Subcutaneous adipose tissue (tissue), 4 donors: ENCODE results near the gene FAM227B. TPM values are rescaled to one million over a fixed set of nuclear protein-coding genes. Genes with fewer than 3 reads are reported as not detected.

Experiments used
- total RNA-seq, 4 donors: library from RNA; depleted of rRNA; stranded (reverse); fragments of >200 nt; gene quantifications; one replicate each; pipeline ENCODE4 v1.1.0, GENCODE V29; 2016
- TF ChIP-seq, protein P1 (sequence below): fragments of 450-650 bp; IDR thresholded peaks from one replicate; pipeline ENCODE4 v1.5.1; 2016; ENCODE audit warnings: low read depth, mild to moderate bottlenecking, control low read depth, antibody characterized with exemption, moderate library complexity

The FAM227B gene
- total RNA-seq, 4 donors from 2014 or later, result 1.1 to 3.2 (median 1.7) TPM; not detected in 1

DNA sequence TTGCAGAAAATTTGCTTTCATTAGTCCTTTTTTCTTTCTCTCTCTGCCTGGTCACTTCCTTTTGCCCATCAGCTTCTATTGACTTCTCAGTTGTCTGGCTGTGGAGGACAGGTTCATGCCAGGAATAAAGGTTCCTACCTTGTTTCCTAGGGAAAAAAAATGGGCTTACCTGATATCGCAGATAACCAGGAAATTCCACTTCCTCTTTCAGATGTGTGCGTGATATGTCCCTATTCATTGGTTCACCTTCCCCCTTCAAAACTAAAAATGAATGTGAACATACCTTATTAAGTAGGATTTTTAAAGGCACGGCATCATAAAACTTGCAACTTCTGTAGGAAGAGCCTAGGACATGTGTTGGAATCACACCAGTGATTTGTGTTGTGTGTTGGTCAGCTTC is 317.6 kb downstream of the FAM227B start:
- TF ChIP-seq, protein P1, sequence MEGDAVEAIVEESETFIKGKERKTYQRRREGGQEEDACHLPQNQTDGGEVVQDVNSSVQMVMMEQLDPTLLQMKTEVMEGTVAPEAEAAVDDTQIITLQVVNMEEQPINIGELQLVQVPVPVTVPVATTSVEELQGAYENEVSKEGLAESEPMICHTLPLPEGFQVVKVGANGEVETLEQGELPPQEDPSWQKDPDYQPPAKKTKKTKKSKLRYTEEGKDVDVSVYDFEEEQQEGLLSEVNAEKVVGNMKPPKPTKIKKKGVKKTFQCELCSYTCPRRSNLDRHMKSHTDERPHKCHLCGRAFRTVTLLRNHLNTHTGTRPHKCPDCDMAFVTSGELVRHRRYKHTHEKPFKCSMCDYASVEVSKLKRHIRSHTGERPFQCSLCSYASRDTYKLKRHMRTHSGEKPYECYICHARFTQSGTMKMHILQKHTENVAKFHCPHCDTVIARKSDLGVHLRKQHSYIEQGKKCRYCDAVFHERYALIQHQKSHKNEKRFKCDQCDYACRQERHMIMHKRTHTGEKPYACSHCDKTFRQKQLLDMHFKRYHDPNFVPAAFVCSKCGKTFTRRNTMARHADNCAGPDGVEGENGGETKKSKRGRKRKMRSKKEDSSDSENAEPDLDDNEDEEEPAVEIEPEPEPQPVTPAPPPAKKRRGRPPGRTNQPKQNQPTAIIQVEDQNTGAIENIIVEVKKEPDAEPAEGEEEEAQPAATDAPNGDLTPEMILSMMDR, result no peak

DNA sequence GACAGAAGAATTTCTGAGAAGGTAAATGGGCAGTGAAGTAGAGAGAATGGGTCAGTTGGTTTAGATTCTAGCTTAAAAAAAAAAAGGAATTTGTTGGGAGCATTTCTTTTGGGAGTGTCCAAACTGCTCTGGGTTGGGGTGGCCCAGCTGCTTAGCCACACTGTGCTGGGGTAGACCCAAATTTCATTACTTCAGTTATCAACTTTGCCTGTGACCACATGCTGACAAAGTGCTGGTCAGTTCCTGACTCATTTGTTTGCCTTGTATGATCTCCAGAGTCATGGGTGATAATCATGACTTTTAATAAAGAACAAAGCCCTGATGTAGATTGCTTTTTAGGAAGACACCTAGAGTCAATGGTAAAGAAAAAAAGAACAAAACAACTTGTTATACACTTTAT is 319.1 kb downstream of the FAM227B start:
- TF ChIP-seq, protein P1, result no peak

DNA sequence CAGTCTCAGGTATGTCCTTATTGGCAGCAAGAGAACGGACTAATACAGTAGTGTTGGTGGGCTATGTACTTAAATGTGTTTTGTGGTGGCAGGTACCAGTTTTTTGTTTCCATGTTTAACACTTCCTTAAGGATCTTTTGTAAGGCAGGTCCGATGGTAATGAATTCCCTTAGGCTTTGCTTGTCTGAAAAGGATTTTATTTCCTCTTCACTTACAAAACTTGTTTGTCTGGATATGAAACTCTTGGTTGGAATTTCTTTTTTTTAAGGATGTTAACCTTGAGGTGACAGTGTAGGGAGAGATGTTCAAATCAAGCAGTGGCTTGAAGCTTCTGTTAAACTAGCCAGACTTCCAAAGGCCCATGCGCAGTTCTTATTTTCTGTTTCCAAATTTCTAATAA is 319.8 kb downstream of the FAM227B start:
- TF ChIP-seq, protein P1, result no peak

- TF ChIP-seq, protein P1, result no peak
Observed at GRCh38 chr15:49297584-49297983, 323.0 kb downstream of the FAM227B start.

DNA sequence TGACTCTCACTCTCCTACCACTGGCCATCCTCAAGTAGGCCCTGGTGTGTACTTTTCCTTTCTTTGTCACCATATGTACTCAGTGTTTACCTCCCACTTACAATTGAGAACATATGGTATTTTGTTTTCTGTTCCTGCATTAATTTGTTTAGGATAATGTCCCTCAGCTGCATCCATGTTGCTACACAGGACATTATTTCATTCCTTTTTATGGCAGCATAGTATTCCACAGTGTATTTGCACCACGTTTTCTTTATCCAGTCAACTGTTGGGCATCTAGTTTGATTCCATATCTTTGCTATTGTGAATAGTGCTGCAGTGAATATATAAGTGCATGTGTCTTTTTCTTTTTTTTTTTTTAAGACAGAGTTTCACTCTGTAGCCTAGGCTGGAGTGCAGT is 324.4 kb downstream of the FAM227B start:
- TF ChIP-seq, protein P1, result no peak

- TF ChIP-seq, protein P1, result no peak
Observed at GRCh38 chr15:49293941-49294340, 326.7 kb downstream of the FAM227B start.

DNA sequence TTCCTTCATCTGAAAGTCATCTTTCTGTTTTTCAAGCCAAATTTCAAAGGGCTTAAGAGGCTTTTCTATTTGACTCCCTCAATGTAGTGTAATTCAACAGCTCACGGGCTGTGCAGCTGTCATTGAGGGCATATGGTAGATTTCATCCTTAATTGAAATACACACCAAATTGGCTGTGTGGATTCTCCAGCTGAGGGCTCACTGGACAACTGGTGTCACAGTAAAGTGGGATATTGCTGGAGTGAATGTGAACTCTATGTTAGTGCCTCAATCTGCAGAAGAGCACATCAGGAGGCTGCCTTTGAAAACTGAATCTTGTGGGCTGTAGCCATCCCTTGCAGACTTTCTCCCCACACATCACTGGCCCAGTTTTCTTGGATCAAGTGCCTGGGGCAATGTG is 330.4 kb downstream of the FAM227B start:
- TF ChIP-seq, protein P1, result no peak
